Hepatocyte (in vitro differentiated cells): ENCODE measurements around the gene AIFM3. TPM values are rescaled to one million over a fixed set of nuclear protein-coding genes. Genes with fewer than 3 reads are reported as not detected.

Experiments
- DNase-seq: peaks from one replicate; pipeline ENCODE4 v3.0.0-alpha.2; 2016; ENCODE audit warnings: low spot score
- H2AFZ ChIP-seq: fragments of 200-600 bp; sonication (generic); 2 replicates; pipeline ENCODE4 v1.6.0; 2016; ENCODE audit warnings: antibody characterized with exemption, mild to moderate bottlenecking
- H3K27ac ChIP-seq: fragments of 200-600 bp; sonication (generic); 2 replicates; pipeline ENCODE4 v1.5.1; 2016; ENCODE audit warnings: mild to moderate bottlenecking
- H3K27me3 ChIP-seq: fragments of 200-600 bp; sonication (generic); 2 replicates; pipeline ENCODE4 v1.6.1; 2016
- H3K36me3 ChIP-seq: fragments of 200-600 bp; sonication (generic); replicated peaks from 2 replicates; pipeline ENCODE4 v1.5.1; 2016; ENCODE audit warnings: low read depth; ENCODE audit not compliant: insufficient read depth
- H3K4me1 ChIP-seq: fragments of 200-600 bp; sonication (generic); 2 replicates; pipeline ENCODE4 v1.5.1; 2016; ENCODE audit warnings: mild to moderate bottlenecking, moderate library complexity; ENCODE audit not compliant: insufficient read depth
- H3K4me2 ChIP-seq: fragments of 200-600 bp; sonication (generic); 2 replicates; pipeline ENCODE4 v1.6.0; 2016
- H3K4me3 ChIP-seq: fragments of 200-600 bp; sonication (generic); 2 replicates; pipeline ENCODE4 v1.5.1; 2016; ENCODE audit warnings: mild to moderate bottlenecking
- H3K79me2 ChIP-seq: fragments of 200-600 bp; sonication (generic); 2 replicates; pipeline ENCODE4 v1.6.0; 2017; ENCODE audit warnings: mild to moderate bottlenecking
- H3K9me2 ChIP-seq: fragments of 200-600 bp; sonication (generic); replicated peaks from 2 replicates; pipeline ENCODE4 v1.6.0; 2017; ENCODE audit warnings: mild to moderate bottlenecking; ENCODE audit not compliant: insufficient read depth
- H3K9me3 ChIP-seq: fragments of 200-600 bp; sonication (generic); 2 replicates; pipeline ENCODE4 v1.5.1; 2016; ENCODE audit warnings: low read depth, mild to moderate bottlenecking
- H4K20me1 ChIP-seq: fragments of 200-600 bp; sonication (generic); 2 replicates; pipeline ENCODE4 v1.6.0; 2016; ENCODE audit warnings: mild to moderate bottlenecking; ENCODE audit not compliant: insufficient read depth, poor library complexity, severe bottlenecking
- EZH2 ChIP-seq: fragments of 200-600 bp; sonication (generic); IDR thresholded peaks from 2 replicates; pipeline ENCODE4 v1.6.1; 2016; ENCODE audit warnings: antibody characterized with exemption, mild to moderate bottlenecking, borderline replicate concordance
- EZH2phosphoT487 ChIP-seq: fragments of 200-600 bp; sonication (generic); IDR thresholded peaks from one replicate; pipeline ENCODE4 v1.6.1; 2018; ENCODE audit warnings: antibody characterized with exemption, mild to moderate bottlenecking, low read depth, moderate library complexity; ENCODE audit not compliant: unreplicated experiment, severe bottlenecking
- WGBS: methylation state at CpG from one replicate; pipeline ENCODE4 v1.1.6; 2016; ENCODE audit warnings: low lambda C conversion rate; ENCODE audit errors: missing lambda C conversion rate; 5-methylcytosine and 5-hydroxymethylcytosine counted together
- polyA plus RNA-seq: library from polyadenylated mRNA; unstranded; fragments of >200 nt; fragmentation: Nextera tagmentation; extraction: Ambion mirVana; gene quantifications from 2 replicates; pipeline ENCODE4 v1.2.1, GENCODE V29; 2016
- total RNA-seq: library from RNA; depleted of rRNA; stranded (reverse); fragments of >200 nt; gene quantifications from 2 replicates; pipeline ENCODE4 v1.2.3, GENCODE V29; 2014
- TF ChIP-seq, protein P1 (sequence below): fragments of 200-600 bp; sonication (generic); IDR thresholded peaks from 2 replicates; pipeline ENCODE4 v1.5.1; 2016; ENCODE audit warnings: antibody characterized with exemption, mild to moderate bottlenecking; ENCODE audit not compliant: poor library complexity

AIFM3 gene
- total and polyA plus RNA-seq, 2 experiments from 2014 or later = 1.7 to 3.1 TPM

DNA sequence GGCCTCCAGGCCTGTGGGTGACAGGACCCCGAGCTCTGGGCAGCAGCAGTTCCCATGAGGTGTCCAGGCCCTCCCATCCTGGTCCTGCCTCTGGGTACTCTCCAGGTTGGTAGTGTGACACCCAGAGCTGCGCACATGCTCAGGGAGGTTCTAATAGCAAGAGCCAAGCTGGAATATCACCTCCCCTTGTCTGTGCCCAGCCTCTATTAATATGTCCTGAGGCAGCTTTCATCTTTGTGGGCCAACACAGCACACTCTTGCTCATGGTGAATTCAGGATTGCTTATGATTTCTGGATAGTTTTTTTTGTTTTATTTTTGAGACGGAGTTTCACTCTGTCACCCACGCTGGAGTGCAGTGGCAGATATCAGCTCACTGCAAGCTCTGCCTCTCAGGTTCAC lies 51.3 kb downstream of the AIFM3 start:
- H3K4me1 ChIP-seq = peaks cover 15% of the 10 kb centered on the region
- no peaks in the 10 kb centered on the region for H3K9me3 ChIP-seq
- TF ChIP-seq, protein P1, sequence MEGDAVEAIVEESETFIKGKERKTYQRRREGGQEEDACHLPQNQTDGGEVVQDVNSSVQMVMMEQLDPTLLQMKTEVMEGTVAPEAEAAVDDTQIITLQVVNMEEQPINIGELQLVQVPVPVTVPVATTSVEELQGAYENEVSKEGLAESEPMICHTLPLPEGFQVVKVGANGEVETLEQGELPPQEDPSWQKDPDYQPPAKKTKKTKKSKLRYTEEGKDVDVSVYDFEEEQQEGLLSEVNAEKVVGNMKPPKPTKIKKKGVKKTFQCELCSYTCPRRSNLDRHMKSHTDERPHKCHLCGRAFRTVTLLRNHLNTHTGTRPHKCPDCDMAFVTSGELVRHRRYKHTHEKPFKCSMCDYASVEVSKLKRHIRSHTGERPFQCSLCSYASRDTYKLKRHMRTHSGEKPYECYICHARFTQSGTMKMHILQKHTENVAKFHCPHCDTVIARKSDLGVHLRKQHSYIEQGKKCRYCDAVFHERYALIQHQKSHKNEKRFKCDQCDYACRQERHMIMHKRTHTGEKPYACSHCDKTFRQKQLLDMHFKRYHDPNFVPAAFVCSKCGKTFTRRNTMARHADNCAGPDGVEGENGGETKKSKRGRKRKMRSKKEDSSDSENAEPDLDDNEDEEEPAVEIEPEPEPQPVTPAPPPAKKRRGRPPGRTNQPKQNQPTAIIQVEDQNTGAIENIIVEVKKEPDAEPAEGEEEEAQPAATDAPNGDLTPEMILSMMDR = no peak
- TF ChIP-seq EZH2 (no peak), EZH2phosphoT487 (no peak)
- no peaks in the 10 kb centered on the region for H3K79me2 ChIP-seq
- H3K4me2 ChIP-seq = no peak overlapping the region
- no peak for DNase-seq
- no peaks in the 10 kb centered on the region for H4K20me1 ChIP-seq
- H3K9me2 ChIP-seq = no peaks in the 10 kb centered on the region
- H3K27me3 ChIP-seq = no peaks in the 10 kb centered on the region
- WGBS = 91% methylated on average over 4 of the region's 4 CpGs
- no peaks in the 10 kb centered on the region for H3K36me3 ChIP-seq
- H3K4me3 ChIP-seq = no peak overlapping the region
- no peak overlapping the region for H2AFZ ChIP-seq
- no peak overlapping the region for H3K27ac ChIP-seq

DNA sequence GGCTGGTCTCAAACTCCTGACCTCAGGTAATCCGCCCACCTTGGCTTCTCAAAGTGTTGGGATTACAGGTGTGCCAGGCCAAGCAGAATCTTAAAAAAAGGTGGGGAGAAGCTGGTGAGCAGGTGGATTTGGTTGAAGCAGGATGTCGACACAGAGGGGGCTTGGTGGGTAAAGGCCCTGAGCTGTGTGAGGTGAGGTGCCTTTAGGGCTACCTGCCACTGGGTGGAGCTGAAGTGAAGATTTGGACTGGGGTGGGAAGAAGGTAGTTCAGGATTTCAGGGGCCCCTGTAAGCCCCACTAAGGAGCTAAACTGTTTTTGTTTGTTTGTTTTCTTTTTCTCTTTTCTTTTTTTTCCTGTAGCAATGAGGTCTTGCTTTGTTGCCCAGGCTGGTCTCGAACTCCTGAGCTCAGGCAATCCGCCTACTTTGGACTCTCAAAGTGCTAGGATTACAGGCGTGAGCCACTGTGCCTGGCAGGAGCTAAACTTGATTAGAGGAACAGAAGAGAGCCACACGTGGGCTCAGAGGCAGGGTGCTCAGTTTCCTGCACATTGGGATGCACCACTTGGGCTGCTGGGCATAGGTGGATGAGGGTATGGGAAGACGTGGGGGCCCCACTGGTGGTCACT lies 53.9 kb downstream of the AIFM3 start:
- Histone ChIP-seq H3K4me2 (no peak overlapping the region), H3K4me3 (no peak overlapping the region), H2AFZ (no peak overlapping the region), H3K27ac (no peak overlapping the region), H3K9me2 (no peaks in the 10 kb centered on the region), H3K79me2 (no peaks in the 10 kb centered on the region), H4K20me1 (no peaks in the 10 kb centered on the region), H3K36me3 (no peaks in the 10 kb centered on the region), H3K27me3 (no peaks in the 10 kb centered on the region), H3K9me3 (no peaks in the 10 kb centered on the region), H3K4me1 (no peaks in the 10 kb centered on the region)
- TF ChIP-seq EZH2 = no peak
- TF ChIP-seq, protein P1 = peak; percentile 26
- no peak for DNase-seq
- WGBS = 72% methylated on average over 7 of the region's 7 CpGs

DNA sequence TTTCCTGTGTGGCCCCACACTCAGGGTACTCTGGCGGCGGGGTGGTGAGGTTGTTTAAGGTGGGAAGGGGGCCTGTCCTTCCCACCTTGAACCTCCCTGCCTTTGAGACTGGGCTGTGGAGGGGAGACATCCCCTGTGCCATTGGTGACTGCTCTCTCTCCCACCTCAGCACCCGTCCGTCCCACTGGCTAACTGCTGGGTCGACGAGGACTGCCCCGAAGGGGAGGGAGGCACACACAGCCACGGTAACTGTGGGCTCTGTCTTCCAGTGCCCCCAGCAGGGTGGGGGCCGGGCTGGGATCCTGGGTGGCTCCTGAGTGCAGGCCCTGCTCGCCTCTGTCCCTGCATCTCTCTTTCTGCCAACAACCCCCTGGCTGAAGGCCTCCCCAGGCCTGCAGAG lies 55.5 kb downstream of the AIFM3 start:
- H3K4me3 ChIP-seq = no peak overlapping the region
- H3K79me2 ChIP-seq = no peaks in the 10 kb centered on the region
- no peak overlapping the region for H2AFZ ChIP-seq
- H3K4me1 ChIP-seq = no peaks in the 10 kb centered on the region
- no peaks in the 10 kb centered on the region for H3K9me3 ChIP-seq
- DNase-seq = no peak
- WGBS = 86% methylated on average over 9 of the region's 10 CpGs
- TF ChIP-seq EZH2 (no peak), EZH2phosphoT487 (no peak)
- TF ChIP-seq, protein P1 = no peak
- H3K36me3 ChIP-seq = no peaks in the 10 kb centered on the region
- no peak overlapping the region for H3K27ac ChIP-seq
- H4K20me1 ChIP-seq = no peaks in the 10 kb centered on the region
- no peak overlapping the region for H3K4me2 ChIP-seq
- H3K9me2 ChIP-seq = no peaks in the 10 kb centered on the region
- H3K27me3 ChIP-seq = no peaks in the 10 kb centered on the region
